HCT116 (cell line): ENCODE data around the gene CPEB1. TPM values are rescaled to one million over a fixed set of nuclear protein-coding genes. Genes with fewer than 3 reads are reported as not detected.

ENCODE experiments used
- ATAC-seq: fragments of 200-7000 bp; cut with Tn5 transposase; 2 replicates; pipeline ENCODE4 v1.9.1; 2020; ENCODE audit warnings: mild to moderate bottlenecking, moderate library complexity
- BruUV-seq: library from RNA; stranded (reverse); fragments of 400-500 nt; replicated peaks from 2 replicates; lab custom pipeline; 2021; lab: Mats Ljungman, UMichigan
- CTCF ChIA-PET: fragments of 300-600 bp; sonication (Branson Sonifier 250); formaldehyde crosslinking; loops from one replicate; lab custom pipeline; 2021; ENCODE audit warnings: antibody characterized with exemption; lab: Charles Lee
- POLR2A ChIA-PET: fragments of 300-600, 350-600 bp; sonication (Branson Sonifier 250); formaldehyde crosslinking; loops from one replicate; lab custom pipeline; 2021; ENCODE audit warnings: antibody characterized with exemption; lab: Charles Lee
- RAD21 ChIA-PET, 2 experiments: fragments of 300-600 bp; sonication (Branson Sonifier 250); formaldehyde crosslinking; loops; one replicate each; lab custom pipeline; 2023; ENCODE audit warnings: low total read pairs in 2 of 2; ENCODE audit not compliant: uncharacterized antibody in 2 of 2, unreplicated experiment in 2 of 2, low non-redundant PET in 1 of 2; lab: Charles Lee
- DNase-seq: peaks from one replicate; pipeline ENCODE4 v3.0.0-alpha.2; 2010; ENCODE audit warnings: low read depth, low spot score
- H2AFZ ChIP-seq: fragments of 200-600 bp; shearing (Covaris generic), sonication (generic); 2 replicates; pipeline ENCODE4 v1.6.1; 2017; ENCODE audit warnings: low read depth, mixed run types, mixed read lengths, antibody characterized with exemption, low read length; ENCODE audit not compliant: poor library complexity, severe bottlenecking
- H3K27ac ChIP-seq: 2 replicates; pipeline ENCODE4 v1.5.1; 2012; ENCODE audit warnings: low read depth, low read length
- H3K27me3 ChIP-seq: fragments of 200-600 bp; sonication (generic); 2 replicates; pipeline ENCODE4 v1.6.1; 2016; ENCODE audit warnings: mixed run types, low read length, mixed read lengths; ENCODE audit not compliant: insufficient read depth
- H3K36me3 ChIP-seq, 2 experiments: fragments of 200-500 bp in 1 of 2; fragments of 200-600 bp in 1 of 2; sonication (Bioruptor generic) in 1 of 2; sonication (generic) in 1 of 2; 2 replicates each; pipeline versions ENCODE4 v1.5.1 to v1.6.1; 2014 to 2016; ENCODE audit warnings: low read length in 2 of 2, inconsistent platforms in 1 of 2, mixed read lengths in 1 of 2, mixed run types in 1 of 2; ENCODE audit not compliant: insufficient read depth in 2 of 2, control insufficient read depth in 1 of 2
- H3K4me1 ChIP-seq, 2 experiments: fragments of 200-600 bp in 1 of 2; sonication (generic) in 1 of 2; 2 replicates each; pipeline versions ENCODE4 v1.5.1 to v1.6.1; 2012 to 2017; ENCODE audit warnings: low read length in 2 of 2, inconsistent platforms in 1 of 2, mild to moderate bottlenecking in 1 of 2, mixed read lengths in 1 of 2, mixed run types in 1 of 2, moderate library complexity in 1 of 2; ENCODE audit not compliant: insufficient read depth in 2 of 2, control insufficient read depth in 1 of 2
- H3K4me2 ChIP-seq: fragments of 200-600 bp; sonication (generic); 2 replicates; pipeline ENCODE4 v1.6.1; 2017; ENCODE audit warnings: mixed run types, low read length, mixed read lengths
- H3K4me3 ChIP-seq, 2 experiments: fragments of 200-600 bp in 1 of 2; sonication (generic) in 1 of 2; replicated peaks in 1 of 2; 2 replicates each; pipeline ENCODE4 v1.5.1; 2011 to 2016; ENCODE audit warnings: low read length in 2 of 2, control low read depth in 1 of 2, low read depth in 1 of 2, mild to moderate bottlenecking in 1 of 2, mixed read lengths in 1 of 2, mixed run types in 1 of 2
- H3K79me2 ChIP-seq: fragments of 200-600 bp; sonication (generic); 2 replicates; pipeline ENCODE4 v1.6.1; 2017; ENCODE audit warnings: mild to moderate bottlenecking, mixed run types, low read length, moderate library complexity, mixed read lengths; ENCODE audit not compliant: insufficient read depth
- H3K9ac ChIP-seq: fragments of 200-600 bp; sonication (generic); 2 replicates; pipeline ENCODE4 v1.6.1; 2016; ENCODE audit warnings: low read length, mixed read lengths
- H3K9me2 ChIP-seq: fragments of 200-600 bp; sonication (generic), shearing (Covaris generic); 2 replicates; pipeline ENCODE4 v1.6.1; 2017; ENCODE audit warnings: mixed run types, mild to moderate bottlenecking, moderate library complexity; ENCODE audit not compliant: insufficient read depth
- H3K9me3 ChIP-seq, 2 experiments: fragments of 200-500 bp in 1 of 2; fragments of 200-600 bp in 1 of 2; sonication (Bioruptor generic) in 1 of 2; sonication (generic) in 1 of 2; 2 replicates each; pipeline ENCODE4 v1.6.1; 2014 to 2017; ENCODE audit warnings: low read length in 2 of 2, mixed read lengths in 2 of 2, inconsistent platforms in 1 of 2, low read depth in 1 of 2, mild to moderate bottlenecking in 1 of 2, mixed run types in 1 of 2, moderate library complexity in 1 of 2; ENCODE audit not compliant: control insufficient read depth in 1 of 2, insufficient read depth in 1 of 2
- H4K20me1 ChIP-seq: fragments of 200-600 bp; sonication (generic), shearing (Covaris generic); 2 replicates; pipeline ENCODE4 v1.6.1; 2017; ENCODE audit warnings: mixed run types, mild to moderate bottlenecking, moderate library complexity; ENCODE audit not compliant: insufficient read depth
- ATF3 ChIP-seq: IDR thresholded peaks from 2 replicates; pipeline ENCODE4 v1.6.1; 2012
- CBX3 ChIP-seq: IDR thresholded peaks from 2 replicates; pipeline ENCODE4 v1.6.1; 2012; ENCODE audit warnings: low read depth
- EZH2phosphoT487 ChIP-seq: fragments of 200-600 bp; IDR thresholded peaks from 2 replicates; pipeline ENCODE4 v1.6.1; 2018; ENCODE audit warnings: antibody characterized with exemption, borderline replicate concordance
- FOSL1 ChIP-seq: IDR thresholded peaks from 2 replicates; pipeline ENCODE4 v1.6.1; 2012; ENCODE audit warnings: low read depth
- MAX ChIP-seq: IDR thresholded peaks from 2 replicates; pipeline ENCODE4 v1.6.1; 2012
- POLR2A ChIP-seq: IDR thresholded peaks from 2 replicates; pipeline ENCODE4 v1.7.0; 2011; ENCODE audit warnings: borderline replicate concordance; ENCODE audit not compliant: insufficient read depth, insufficient read length; ENCODE audit errors: extremely low read depth
- POLR2AphosphoS5 ChIP-seq: IDR thresholded peaks from 2 replicates; pipeline ENCODE4 v1.6.1; 2011; ENCODE audit warnings: mild to moderate bottlenecking, low read depth, low read length, moderate library complexity
- RAD21 ChIP-seq: IDR thresholded peaks from 2 replicates; pipeline ENCODE4 v1.6.1; 2012; ENCODE audit warnings: low read depth, mild to moderate bottlenecking
- SP1 ChIP-seq: IDR thresholded peaks from 2 replicates; pipeline ENCODE4 v1.6.1; 2012; ENCODE audit warnings: low read depth
- SRF ChIP-seq: IDR thresholded peaks from 2 replicates; pipeline ENCODE4 v1.6.1; 2012; ENCODE audit warnings: low read depth
- TCF7L2 ChIP-seq: IDR thresholded peaks from 2 replicates; pipeline ENCODE4 v1.7.0; 2011; ENCODE audit warnings: borderline replicate concordance, inconsistent platforms; ENCODE audit not compliant: insufficient read depth, insufficient read length; ENCODE audit errors: extremely low read depth
- ZFX ChIP-seq: fragments of 450-650 bp; IDR thresholded peaks from 2 replicates; pipeline ENCODE4 v1.6.1; 2017
- ZNF274 ChIP-seq: fragments of 200-500 bp; sonication (Bioruptor generic); IDR thresholded peaks from 2 replicates; pipeline ENCODE4 v1.6.1; 2014; ENCODE audit warnings: mild to moderate bottlenecking, low read depth, low read length, inconsistent platforms
- intact Hi-C: fragments of 100-400 bp; cut with micrococcal nuclease; formaldehyde crosslinking; loops from 2 replicates; pipeline ENCODE4 v1.10.0; 2022
- total RNA-seq: library from RNA; stranded (reverse); gene quantifications from one replicate; pipeline ENCODE4 v1.2.1, GENCODE V29; 2021; ENCODE audit not compliant: unreplicated experiment
- TF ChIP-seq, protein P1 (sequence below), 3 experiments: fragments of 200-600 bp in 1 of 3; sonication (generic) in 1 of 3; IDR thresholded peaks in 2 of 3; conservative IDR thresholded peaks in 1 of 3; 2 replicates each; pipeline ENCODE4 v1.5.1; 2012 to 2017; ENCODE audit warnings: low read depth in 2 of 3, low read length in 2 of 3, antibody characterized with exemption in 1 of 3, borderline replicate concordance in 1 of 3, control low read depth in 1 of 3, mild to moderate bottlenecking in 1 of 3, mixed read lengths in 1 of 3, mixed run types in 1 of 3, moderate library complexity in 1 of 3; ENCODE audit not compliant: insufficient read depth in 1 of 3
- TF ChIP-seq, protein P2 (sequence below): IDR thresholded peaks from 2 replicates; pipeline ENCODE4 v1.6.1; 2012; ENCODE audit warnings: low read depth

Gene CPEB1
- total RNA-seq, 1 experiment from 2014 or later, result not detected

DNA sequence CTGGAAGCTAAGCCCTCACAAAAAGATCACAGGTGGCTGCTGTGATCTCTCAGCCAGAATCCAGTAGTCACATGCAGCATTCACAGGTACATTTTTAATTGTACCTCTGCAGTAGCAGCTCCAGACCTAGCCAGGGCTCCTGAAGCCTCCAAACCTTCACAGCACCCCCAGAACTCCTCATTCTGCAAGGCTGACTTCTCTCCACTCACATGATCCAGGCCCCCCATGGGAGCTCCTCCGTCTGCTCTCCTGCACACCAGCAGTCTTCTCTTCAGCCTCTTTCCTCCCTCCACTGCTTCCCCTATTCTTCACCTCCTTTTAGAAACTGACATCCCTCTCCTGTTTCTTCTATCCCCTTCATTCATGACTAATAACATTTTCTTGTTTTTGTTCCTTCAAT, 13.2 kb upstream of the CPEB1 start:
- Histone ChIP-seq H3K4me2 (no peak overlapping the region), H3K4me1 (no peaks in the 10 kb centered on the region), H3K27ac (no peak overlapping the region), H4K20me1 (no peaks in the 10 kb centered on the region), H3K9me2 (no peaks in the 10 kb centered on the region), H2AFZ (no peak overlapping the region), H3K79me2 (no peaks in the 10 kb centered on the region), H3K9ac (no peak overlapping the region), H3K36me3 (no peaks in the 10 kb centered on the region), H3K9me3 (no peaks in the 10 kb centered on the region), H3K4me3 (no peak overlapping the region), H3K27me3 (peaks cover 42% of the 10 kb centered on the region)
- ChIA-PET POLR2A (no interaction called here), RAD21 (no interaction called here), CTCF (no interaction called here)
- TF ChIP-seq ATF3 (no peak), ZNF274 (no peak), ZFX (no peak), RAD21 (no peak), POLR2A (no peak)
- TF ChIP-seq, protein P1, sequence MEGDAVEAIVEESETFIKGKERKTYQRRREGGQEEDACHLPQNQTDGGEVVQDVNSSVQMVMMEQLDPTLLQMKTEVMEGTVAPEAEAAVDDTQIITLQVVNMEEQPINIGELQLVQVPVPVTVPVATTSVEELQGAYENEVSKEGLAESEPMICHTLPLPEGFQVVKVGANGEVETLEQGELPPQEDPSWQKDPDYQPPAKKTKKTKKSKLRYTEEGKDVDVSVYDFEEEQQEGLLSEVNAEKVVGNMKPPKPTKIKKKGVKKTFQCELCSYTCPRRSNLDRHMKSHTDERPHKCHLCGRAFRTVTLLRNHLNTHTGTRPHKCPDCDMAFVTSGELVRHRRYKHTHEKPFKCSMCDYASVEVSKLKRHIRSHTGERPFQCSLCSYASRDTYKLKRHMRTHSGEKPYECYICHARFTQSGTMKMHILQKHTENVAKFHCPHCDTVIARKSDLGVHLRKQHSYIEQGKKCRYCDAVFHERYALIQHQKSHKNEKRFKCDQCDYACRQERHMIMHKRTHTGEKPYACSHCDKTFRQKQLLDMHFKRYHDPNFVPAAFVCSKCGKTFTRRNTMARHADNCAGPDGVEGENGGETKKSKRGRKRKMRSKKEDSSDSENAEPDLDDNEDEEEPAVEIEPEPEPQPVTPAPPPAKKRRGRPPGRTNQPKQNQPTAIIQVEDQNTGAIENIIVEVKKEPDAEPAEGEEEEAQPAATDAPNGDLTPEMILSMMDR (IDR thresholded peaks at IDR 0.05 in 2 of 3, conservative IDR thresholded peaks at IDR 0.05 in 1 of 3; ENCODE audit: borderline replicate concordance in 1 of 3, insufficient read depth in 1 of 3, low read depth in 2 of 3, low read length in 2 of 3), result no peak
- intact Hi-C loops, result loop anchor here (5.0 kb wide), 1 partner anchor 47 kb away; the partner anchor contains the start of gene AP3B2
- ATAC-seq (no peak), DNase-seq (no peak)
- BruUV-seq, result no TSS peak

- Histone ChIP-seq H3K27ac (no peak overlapping the region), H3K9me2 (no peaks in the 10 kb centered on the region; the same call in 1 of the 2 replicates), H3K79me2 (no peaks in the 10 kb centered on the region), H3K36me3 (no peaks in the 10 kb centered on the region), H4K20me1 (no peaks in the 10 kb centered on the region), H3K4me3 (no peak overlapping the region), H2AFZ (no peak overlapping the region), H3K9me3 (no peaks in the 10 kb centered on the region), H3K9ac (no peak overlapping the region), H3K27me3 (peaks cover 46% of the 10 kb centered on the region), H3K4me2 (no peak overlapping the region), H3K4me1 (no peaks in the 10 kb centered on the region)
- RAD21 ChIA-PET, result no interaction called here
- ATAC-seq (no peak), DNase-seq (no peak)
- CTCF ChIA-PET, result no interaction called here
- BruUV-seq, result no TSS peak
- POLR2A ChIA-PET, result no interaction called here
- intact Hi-C loops, result no loop called here
- TF ChIP-seq, protein P2, sequence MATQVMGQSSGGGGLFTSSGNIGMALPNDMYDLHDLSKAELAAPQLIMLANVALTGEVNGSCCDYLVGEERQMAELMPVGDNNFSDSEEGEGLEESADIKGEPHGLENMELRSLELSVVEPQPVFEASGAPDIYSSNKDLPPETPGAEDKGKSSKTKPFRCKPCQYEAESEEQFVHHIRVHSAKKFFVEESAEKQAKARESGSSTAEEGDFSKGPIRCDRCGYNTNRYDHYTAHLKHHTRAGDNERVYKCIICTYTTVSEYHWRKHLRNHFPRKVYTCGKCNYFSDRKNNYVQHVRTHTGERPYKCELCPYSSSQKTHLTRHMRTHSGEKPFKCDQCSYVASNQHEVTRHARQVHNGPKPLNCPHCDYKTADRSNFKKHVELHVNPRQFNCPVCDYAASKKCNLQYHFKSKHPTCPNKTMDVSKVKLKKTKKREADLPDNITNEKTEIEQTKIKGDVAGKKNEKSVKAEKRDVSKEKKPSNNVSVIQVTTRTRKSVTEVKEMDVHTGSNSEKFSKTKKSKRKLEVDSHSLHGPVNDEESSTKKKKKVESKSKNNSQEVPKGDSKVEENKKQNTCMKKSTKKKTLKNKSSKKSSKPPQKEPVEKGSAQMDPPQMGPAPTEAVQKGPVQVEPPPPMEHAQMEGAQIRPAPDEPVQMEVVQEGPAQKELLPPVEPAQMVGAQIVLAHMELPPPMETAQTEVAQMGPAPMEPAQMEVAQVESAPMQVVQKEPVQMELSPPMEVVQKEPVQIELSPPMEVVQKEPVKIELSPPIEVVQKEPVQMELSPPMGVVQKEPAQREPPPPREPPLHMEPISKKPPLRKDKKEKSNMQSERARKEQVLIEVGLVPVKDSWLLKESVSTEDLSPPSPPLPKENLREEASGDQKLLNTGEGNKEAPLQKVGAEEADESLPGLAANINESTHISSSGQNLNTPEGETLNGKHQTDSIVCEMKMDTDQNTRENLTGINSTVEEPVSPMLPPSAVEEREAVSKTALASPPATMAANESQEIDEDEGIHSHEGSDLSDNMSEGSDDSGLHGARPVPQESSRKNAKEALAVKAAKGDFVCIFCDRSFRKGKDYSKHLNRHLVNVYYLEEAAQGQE, result no peak
- TF ChIP-seq SRF (no peak), ZFX (no peak), POLR2AphosphoS5 (no peak), RAD21 (no peak), POLR2A (no peak), TCF7L2 (no peak), EZH2phosphoT487 (no peak), MAX (no peak), SP1 (no peak), FOSL1 (no peak), CBX3 (no peak)
Observed at GRCh38 chr15:82656641-82657266, 9.6 kb upstream of the CPEB1 start.
